Metanephros (tissue), 1 donor: ENCODE data around the gene KNDC1. TPM values are rescaled to one million over a fixed set of nuclear protein-coding genes. Genes with fewer than 3 reads are reported as not detected.

Source experiments
- total RNA-seq: library from RNA; depleted of rRNA; stranded (reverse); fragments of >200 nt; gene quantifications from one replicate; pipeline ENCODE4 v1.2.3, GENCODE V29; 2014

Gene KNDC1
- 8.3 TPM for total RNA-seq

DNA sequence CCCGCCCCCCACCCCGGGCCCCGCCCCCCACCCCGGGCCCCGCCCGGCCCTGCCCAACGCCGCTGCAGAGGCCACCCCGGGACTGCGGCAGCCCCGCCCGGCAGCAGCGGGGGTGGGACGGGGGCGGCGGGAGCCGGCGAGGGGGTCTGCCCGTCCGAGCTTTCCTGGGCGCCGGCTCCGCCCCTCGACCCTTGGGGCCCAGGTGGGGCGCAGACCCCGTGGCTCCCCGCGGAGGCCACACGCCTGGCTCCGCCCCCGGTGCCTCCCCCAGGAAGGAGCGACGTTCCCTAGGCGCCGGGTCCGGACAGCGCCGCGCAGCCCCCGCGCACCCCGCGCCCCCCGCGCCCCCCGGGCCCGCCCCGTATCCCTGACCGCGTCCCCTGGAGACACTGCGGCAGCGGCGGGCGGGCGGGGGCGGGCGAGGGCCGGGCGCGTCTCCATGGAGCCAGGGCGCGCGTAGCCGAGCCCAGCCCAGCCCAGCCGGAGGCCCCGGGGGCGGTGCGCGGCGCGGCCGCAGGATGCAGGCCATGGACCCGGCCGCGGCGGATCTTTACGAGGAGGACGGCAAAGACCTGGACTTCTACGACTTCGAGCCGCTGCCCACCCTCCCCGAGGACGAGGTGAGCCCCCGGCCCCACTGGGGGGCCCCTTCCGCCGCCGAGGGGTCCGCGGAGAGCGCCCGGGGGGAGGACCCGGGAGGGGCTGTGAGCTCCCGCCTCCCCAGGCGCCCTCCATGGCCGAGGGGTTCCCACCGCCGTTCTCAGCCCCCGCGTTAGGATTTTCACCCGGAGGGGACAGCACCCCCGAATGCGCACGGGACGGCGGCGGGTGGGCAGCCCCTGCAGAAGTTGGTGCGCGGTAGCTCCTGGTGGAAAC is at the start of gene KNDC1:
Gene KNDC1 (plus strand): TSS at position 270 of the 876 bp plus-strand sequence. CDS start 249 bp downstream, at position 519.

DNA sequence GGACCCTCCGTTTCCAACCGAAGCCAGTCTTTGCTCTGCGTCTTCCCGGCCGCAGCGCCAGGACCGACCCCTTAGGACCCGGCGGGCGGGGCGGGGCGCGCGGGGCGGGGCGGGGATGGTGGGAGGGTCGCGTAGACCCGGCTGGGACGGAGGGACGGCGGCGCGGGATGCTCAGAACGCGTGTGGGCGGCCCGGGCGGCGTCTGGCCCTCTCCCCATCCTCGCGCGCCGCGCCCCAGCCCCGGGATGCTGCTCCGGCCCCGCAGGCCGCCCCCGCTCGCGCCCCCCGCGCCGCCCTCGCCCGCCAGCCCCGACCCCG is 70.0 kb downstream of the KNDC1 start, which contains the start of gene UTF1:
Gene UTF1 (plus strand): TSS at position 174 of the 318 bp plus-strand sequence. CDS start 72 bp downstream, at position 246.

GRCh38 chr10:133237588-133238465 is 77.8 kb downstream of the KNDC1 start, which contains the start of gene VENTX:
Gene VENTX, plus strand, starts transcription at chr10:133237855. Its CDS starts 60 bp downstream, at chr10:133237915.

Other genes starting within 250 kb of the KNDC1 start
- 4.6 TPM for gene CFAP46, start 217.6 kb upstream of the KNDC1 start, total RNA-seq
- gene ADGRA1, start 72.3 kb upstream of the KNDC1 start, total RNA-seq = 1.2 TPM
- 0.35 TPM for gene UTF1, start 70.0 kb downstream of the KNDC1 start, total RNA-seq
- gene VENTX, start 77.6 kb downstream of the KNDC1 start, total RNA-seq = 0.18 TPM
- gene ADAM8, start 116.6 kb downstream of the KNDC1 start, total RNA-seq = 11.7 TPM
- gene TUBGCP2, start 148.7 kb downstream of the KNDC1 start, total RNA-seq = 62.3 TPM
- gene ZNF511, start 148.7 kb downstream of the KNDC1 start, total RNA-seq = 26.2 TPM
- not detected for gene CALY, start 176.7 kb downstream of the KNDC1 start, total RNA-seq
- gene PRAP1, start 187.2 kb downstream of the KNDC1 start, total RNA-seq = 5.0 TPM
- 27.2 TPM for gene FUOM, start 197.8 kb downstream of the KNDC1 start, total RNA-seq
- gene ECHS1, start 213.1 kb downstream of the KNDC1 start, total RNA-seq = 65.7 TPM
- gene PAOX, start 219.0 kb downstream of the KNDC1 start, total RNA-seq = 7.6 TPM
- gene MTG1, start 233.9 kb downstream of the KNDC1 start, total RNA-seq = 46.5 TPM